Calu3 (cell line): ENCODE results near the gene GTF2H1. TPM values are rescaled to one million over a fixed set of nuclear protein-coding genes. Genes with fewer than 3 reads are reported as not detected.

Experiments
- BruUV-seq: library from RNA; stranded (reverse); fragments of 400-500 nt; replicated peaks from 2 replicates; lab custom pipeline; 2021; lab: Mats Ljungman, UMichigan
- CTCF ChIA-PET: fragments of 300-600 bp; sonication (Branson Sonifier 250); formaldehyde crosslinking; loops from one replicate; lab custom pipeline; 2022; ENCODE audit warnings: antibody characterized with exemption; lab: Charles Lee
- DNase-seq: peaks from one replicate; pipeline ENCODE4 v3.0.0; 2022
- H3K27ac Mint-ChIP-seq: one replicate; pipeline ENCODE4 v1.8.0; 2022; ENCODE audit warnings: mixed read lengths; ENCODE audit not compliant: unreplicated experiment
- H3K27me3 Mint-ChIP-seq: one replicate; pipeline ENCODE4 v1.8.0; 2022; ENCODE audit warnings: mixed read lengths; ENCODE audit not compliant: unreplicated experiment
- H3K36me3 Mint-ChIP-seq: one replicate; pipeline ENCODE4 v1.8.0; 2022; ENCODE audit warnings: mild to moderate bottlenecking, moderate library complexity, mixed read lengths; ENCODE audit not compliant: insufficient read depth, unreplicated experiment
- H3K4me1 Mint-ChIP-seq: one replicate; pipeline ENCODE4 v1.8.0; 2022; ENCODE audit warnings: mild to moderate bottlenecking, low read depth, mixed read lengths; ENCODE audit not compliant: unreplicated experiment
- H3K4me3 Mint-ChIP-seq: one replicate; pipeline ENCODE4 v1.8.0; 2022; ENCODE audit warnings: mild to moderate bottlenecking, low read depth, moderate library complexity, mixed read lengths; ENCODE audit not compliant: unreplicated experiment
- H3K9me3 Mint-ChIP-seq: one replicate; pipeline ENCODE4 v1.8.0; 2022; ENCODE audit warnings: low read depth, mixed read lengths; ENCODE audit not compliant: unreplicated experiment
- intact Hi-C: fragments of 100-400 bp; cut with micrococcal nuclease; formaldehyde crosslinking; loops from one replicate; pipeline ENCODE4 v1.10.0; 2022; ENCODE audit not compliant: unreplicated experiment
- total RNA-seq: library from RNA; stranded (reverse); gene quantifications from 2 replicates; pipeline ENCODE4 v1.2.3, GENCODE V29; 2022
- TF ChIP-seq, protein P1 (sequence below): fragments of 200-600 bp; IDR thresholded peaks from one replicate; pipeline ENCODE4 v1.8.0; 2022; ENCODE audit warnings: antibody characterized with exemption; ENCODE audit not compliant: unreplicated experiment

Gene GTF2H1
- total RNA-seq, 1 experiment from 2014 or later, result 43.0 TPM

- Mint-ChIP-seq H3K27ac (no peak overlapping the region), H3K4me1 (no peaks in the 10 kb centered on the region), H3K4me3 (no peak overlapping the region), H3K27me3 (no peaks in the 10 kb centered on the region), H3K9me3 (no peaks in the 10 kb centered on the region), H3K36me3 (peaks cover 26% of the 10 kb centered on the region)
- BruUV-seq, result no TSS peak
- TF ChIP-seq, protein P1, sequence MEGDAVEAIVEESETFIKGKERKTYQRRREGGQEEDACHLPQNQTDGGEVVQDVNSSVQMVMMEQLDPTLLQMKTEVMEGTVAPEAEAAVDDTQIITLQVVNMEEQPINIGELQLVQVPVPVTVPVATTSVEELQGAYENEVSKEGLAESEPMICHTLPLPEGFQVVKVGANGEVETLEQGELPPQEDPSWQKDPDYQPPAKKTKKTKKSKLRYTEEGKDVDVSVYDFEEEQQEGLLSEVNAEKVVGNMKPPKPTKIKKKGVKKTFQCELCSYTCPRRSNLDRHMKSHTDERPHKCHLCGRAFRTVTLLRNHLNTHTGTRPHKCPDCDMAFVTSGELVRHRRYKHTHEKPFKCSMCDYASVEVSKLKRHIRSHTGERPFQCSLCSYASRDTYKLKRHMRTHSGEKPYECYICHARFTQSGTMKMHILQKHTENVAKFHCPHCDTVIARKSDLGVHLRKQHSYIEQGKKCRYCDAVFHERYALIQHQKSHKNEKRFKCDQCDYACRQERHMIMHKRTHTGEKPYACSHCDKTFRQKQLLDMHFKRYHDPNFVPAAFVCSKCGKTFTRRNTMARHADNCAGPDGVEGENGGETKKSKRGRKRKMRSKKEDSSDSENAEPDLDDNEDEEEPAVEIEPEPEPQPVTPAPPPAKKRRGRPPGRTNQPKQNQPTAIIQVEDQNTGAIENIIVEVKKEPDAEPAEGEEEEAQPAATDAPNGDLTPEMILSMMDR, result no peak
- no peak for DNase-seq
- intact Hi-C loops, result no loop called here
- CTCF ChIA-PET, result interaction anchor here (0.7 kb wide), 1 partner anchor 330 kb away, joined by 3 read pairs; no protein-coding TSS in a partner anchor
These were observed 45.1 kb downstream of the GTF2H1 start for GRCh38 chr11:18367431-18367830.

GRCh38 chr11:18368221-18368620 is 45.9 kb downstream of the GTF2H1 start:
- no peak for DNase-seq
- no peak overlapping the region for H3K4me3 Mint-ChIP-seq
- H3K9me3 Mint-ChIP-seq, result no peaks in the 10 kb centered on the region
- peaks cover 26% of the 10 kb centered on the region for H3K36me3 Mint-ChIP-seq
- H3K4me1 Mint-ChIP-seq, result no peaks in the 10 kb centered on the region
- TF ChIP-seq, protein P1, result no peak
- CTCF ChIA-PET, result interaction anchor here (0.5 kb wide), 1 partner anchor 153 kb away, joined by 4 read pairs; no protein-coding TSS in a partner anchor
- no peaks in the 10 kb centered on the region for H3K27me3 Mint-ChIP-seq
- BruUV-seq, result no TSS peak
- H3K27ac Mint-ChIP-seq, result no peak overlapping the region
- intact Hi-C loops, result no loop called here

DNA sequence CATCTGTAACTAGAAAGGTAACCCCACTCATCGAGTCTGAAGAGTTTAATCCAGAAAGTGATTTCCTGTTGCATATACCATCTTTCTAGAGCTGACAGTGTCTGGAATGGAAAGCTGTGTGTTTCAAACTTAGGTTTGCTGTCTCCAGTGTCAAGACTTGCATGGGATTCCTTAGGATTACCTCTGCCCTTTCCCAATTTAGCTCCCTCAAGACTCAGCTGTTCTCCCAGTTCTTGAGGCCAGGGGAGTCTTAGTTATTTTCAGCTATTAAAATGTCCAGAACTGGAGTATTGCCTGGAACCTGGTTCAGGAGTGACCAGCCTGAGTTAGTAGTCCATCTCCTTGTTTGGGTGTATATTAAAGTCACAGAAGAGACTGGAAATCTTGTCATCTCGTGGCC is 47.0 kb downstream of the GTF2H1 start:
- Mint-ChIP-seq H3K4me3 (no peak overlapping the region), H3K27ac (no peak overlapping the region), H3K36me3 (peaks cover 26% of the 10 kb centered on the region), H3K27me3 (no peaks in the 10 kb centered on the region), H3K9me3 (no peaks in the 10 kb centered on the region), H3K4me1 (no peaks in the 10 kb centered on the region)
- no TSS peak for BruUV-seq
- TF ChIP-seq, protein P1, result no peak
- CTCF ChIA-PET, result no interaction called here
- intact Hi-C loops, result no loop called here
- no peak for DNase-seq

DNA sequence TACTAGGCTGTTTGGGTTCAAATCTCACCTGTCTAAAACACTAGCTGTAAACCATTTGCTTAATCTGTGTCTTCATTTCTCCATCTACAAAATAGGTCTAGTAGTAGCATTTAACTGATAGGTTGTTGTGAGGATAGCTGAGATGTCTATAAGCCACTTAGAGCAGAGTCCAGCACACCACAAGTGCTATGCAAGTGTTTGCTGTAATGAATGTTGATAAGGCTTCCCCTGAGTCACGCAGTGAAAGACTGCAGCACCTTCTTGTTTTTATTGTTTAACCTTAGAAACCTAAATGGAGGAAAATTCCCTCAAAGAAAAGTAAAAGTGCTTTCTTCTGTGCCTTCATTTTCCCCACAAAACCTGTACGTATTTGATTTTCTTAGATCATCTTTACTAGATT is 48.9 kb downstream of the GTF2H1 start:
- CTCF ChIA-PET, result no interaction called here
- no peak overlapping the region for H3K4me3 Mint-ChIP-seq
- intact Hi-C loops, result no loop called here
- no peak for DNase-seq
- no peaks in the 10 kb centered on the region for H3K9me3 Mint-ChIP-seq
- H3K4me1 Mint-ChIP-seq, result no peaks in the 10 kb centered on the region
- BruUV-seq, result no TSS peak
- no peak overlapping the region for H3K27ac Mint-ChIP-seq
- TF ChIP-seq, protein P1, result no peak
- peaks cover 12% of the 10 kb centered on the region for H3K36me3 Mint-ChIP-seq
- H3K27me3 Mint-ChIP-seq, result no peaks in the 10 kb centered on the region
